ENCODE data around the gene PNMA8A. TPM values are rescaled to one million over a fixed set of nuclear protein-coding genes. Genes with fewer than 3 reads are reported as not detected.

The PNMA8A gene
- total RNA-seq, 6 experiments from 2014 or later = 0.06 to 0.26 (median 0.23) TPM; not detected in 2

- H3K4me1 ChIP-seq = no peaks in the 10 kb centered on the region
- H3K27ac ChIP-seq = no peak overlapping the region
- intact Hi-C loops (cut with DNase I) = no loop called here
- H3K36me3 ChIP-seq = no peaks in the 10 kb centered on the region
- ATAC-seq (no peak), DNase-seq (no peak)
- no peak overlapping the region for H3K4me3 ChIP-seq
- no peaks in the 10 kb centered on the region for H3K9me3 ChIP-seq
- no peaks in the 10 kb centered on the region for H3K27me3 ChIP-seq
- WGBS (ENCODE audit: insufficient coverage, low coverage, low lambda C conversion rate, missing lambda C conversion rate) = 61% methylated on average over 2 of the region's 2 CpGs
- no peak for TF ChIP-seq CTCF (IDR thresholded peaks at IDR 0.05)
- no peak for TF ChIP-seq POLR2A (IDR thresholded peaks at IDR 0.05)
Measured at GRCh38 chr19:46508206-46508605, 36.8 kb upstream of the PNMA8A start.

GRCh38 chr19:46503848-46504453 lies 32.6 kb upstream of the PNMA8A start:
- H3K9me3 ChIP-seq = no peaks in the 10 kb centered on the region
- H3K36me3 ChIP-seq = no peaks in the 10 kb centered on the region
- 56% methylated on average over 17 of the region's 17 CpGs for WGBS (ENCODE audit: insufficient coverage, low coverage, low lambda C conversion rate, missing lambda C conversion rate)
- no peak overlapping the region for H3K27ac ChIP-seq
- H3K4me3 ChIP-seq = no peak overlapping the region
- intact Hi-C loops (cut with DNase I) = no loop called here
- ATAC-seq (no peak), DNase-seq (no peak)
- no peak for TF ChIP-seq CTCF (IDR thresholded peaks at IDR 0.05)
- H3K27me3 ChIP-seq = no peaks in the 10 kb centered on the region
- H3K4me1 ChIP-seq = no peaks in the 10 kb centered on the region

GRCh38 chr19:46502891-46503290 lies 31.5 kb upstream of the PNMA8A start:
- no peaks in the 10 kb centered on the region for H3K9me3 ChIP-seq
- no peaks in the 10 kb centered on the region for H3K4me1 ChIP-seq
- H3K36me3 ChIP-seq = no peaks in the 10 kb centered on the region
- DNase-seq (no peak), ATAC-seq (no peak)
- no peak overlapping the region for H3K27ac ChIP-seq
- intact Hi-C loops (cut with DNase I) = no loop called here
- no peaks in the 10 kb centered on the region for H3K27me3 ChIP-seq
- 65% methylated on average over 5 of the region's 5 CpGs for whole genome bisulfite sequencing (ENCODE audit: insufficient coverage, low coverage, low lambda C conversion rate, missing lambda C conversion rate)
- no peak overlapping the region for H3K4me3 ChIP-seq
- TF ChIP-seq CTCF (IDR thresholded peaks at IDR 0.05) = no peak

- intact Hi-C loops (cut with DNase I) = loop anchor here (10.0 kb wide), 2 partner anchors 215 to 225 kb away; no protein-coding TSS in a partner anchor
- TF ChIP-seq POLR2A (IDR thresholded peaks at IDR 0.05) = no peak
- no peak for TF ChIP-seq CTCF (IDR thresholded peaks at IDR 0.05)
- Histone ChIP-seq H3K9me3 (no peaks in the 10 kb centered on the region), H3K36me3 (no peaks in the 10 kb centered on the region), H3K27me3 (no peaks in the 10 kb centered on the region), H3K4me3 (no peak overlapping the region), H3K27ac (no peak overlapping the region), H3K4me1 (no peaks in the 10 kb centered on the region)
- ATAC-seq = no peak
- DNase-seq = no peak
- WGBS (ENCODE audit: insufficient coverage, low coverage, low lambda C conversion rate, missing lambda C conversion rate) = 61% methylated on average over 4 of the region's 4 CpGs
Measured at GRCh38 chr19:46499692-46500091, 28.3 kb upstream of the PNMA8A start.

All from right lobe of liver (tissue), 6 donors.